GM12878 (cell line): ENCODE measurements around the gene ACAP1. TPM values are rescaled to one million over a fixed set of nuclear protein-coding genes. Genes with fewer than 3 reads are reported as not detected.

Source experiments
- ATAC-seq: fragments of 200-7000 bp; cut with Tn5 transposase; 3 replicates; pipeline ENCODE4 v1.9.1; 2020; ENCODE audit warnings: mild to moderate bottlenecking, moderate library complexity
- BruUV-seq: library from RNA; stranded (reverse); fragments of 400-500 nt; replicated peaks from 2 replicates; lab custom pipeline; 2021; lab: Mats Ljungman, UMichigan
- CTCF ChIA-PET: fragments of 300-600 bp; sonication (Branson Sonifier 250); formaldehyde crosslinking; extraction: SDS; loops from one replicate; lab custom pipeline; 2021; ENCODE audit warnings: inconsistent platforms; lab: Yijun Ruan, JAX
- POLR2A ChIA-PET: fragments of 350-600 bp; formaldehyde crosslinking; extraction: SDS; loops from one replicate; lab custom pipeline; 2021; ENCODE audit warnings: inconsistent platforms; lab: Charles Lee
- RAD21 ChIA-PET: fragments of 300-600 bp; sonication (Branson Sonifier 250); formaldehyde crosslinking; loops from one replicate; lab custom pipeline; 2023; ENCODE audit warnings: antibody characterized with exemption; ENCODE audit not compliant: unreplicated experiment; lab: Charles Lee
- SMC1A ChIA-PET: fragments of 300-600 bp; sonication (Branson Sonifier 250); formaldehyde crosslinking; loops from one replicate; lab custom pipeline; 2023; ENCODE audit not compliant: unreplicated experiment, uncharacterized antibody; lab: Charles Lee
- DNase-seq: peaks from one replicate; pipeline ENCODE4 v3.0.0-alpha.2; 2011; ENCODE audit warnings: low read depth, low spot score
- FAIRE-seq: peaks from 3 replicates; lab custom pipeline; 2011; peaks lifted over from hg19 to GRCh38; lab: Jason Lieb, UNC
- H2AFZ ChIP-seq: 2 replicates; pipeline ENCODE4 v1.6.0; 2011; ENCODE audit warnings: low read depth, low read length, control low read depth; ENCODE audit not compliant: control insufficient read depth
- H3K27ac ChIP-seq: 2 replicates; pipeline ENCODE4 v1.5.1; 2011; ENCODE audit warnings: control low read depth; ENCODE audit not compliant: control insufficient read depth, insufficient read depth
- H3K27me3 ChIP-seq, 2 experiments: replicated peaks in 1 of 2; 2 replicates each; pipeline versions ENCODE4 v1.6.0 to v1.6.1; 2011; ENCODE audit warnings: low read length in 1 of 2; ENCODE audit not compliant: control insufficient read depth in 2 of 2, insufficient read depth in 2 of 2
- H3K36me3 ChIP-seq, 2 experiments: 2 replicates each; pipeline ENCODE4 v1.5.1; 2011; ENCODE audit warnings: low read length in 1 of 2; ENCODE audit not compliant: control insufficient read depth in 2 of 2, insufficient read depth in 2 of 2
- H3K4me1 ChIP-seq: 2 replicates; pipeline ENCODE4 v1.6.1; 2011; ENCODE audit warnings: mild to moderate bottlenecking, low read length, moderate library complexity, mixed read lengths; ENCODE audit not compliant: control insufficient read depth, insufficient read depth
- H3K4me2 ChIP-seq: 2 replicates; pipeline ENCODE4 v1.6.0; 2011; ENCODE audit warnings: control low read depth; ENCODE audit not compliant: control insufficient read depth, insufficient read depth
- H3K4me3 ChIP-seq: fragments of 200-600 bp; sonication (generic); 2 replicates; pipeline ENCODE4 v1.5.1; 2016
- H3K79me2 ChIP-seq: 2 replicates; pipeline ENCODE4 v1.6.0; 2011; ENCODE audit warnings: low read length; ENCODE audit not compliant: control insufficient read depth, insufficient read depth
- H3K9ac ChIP-seq: 2 replicates; pipeline ENCODE4 v1.8.0; 2011; ENCODE audit warnings: low read length, control low read depth, mixed read lengths; ENCODE audit not compliant: control insufficient read depth, insufficient read depth
- H3K9me3 ChIP-seq: replicated peaks from 3 replicates; pipeline ENCODE4 v1.5.1; 2011; ENCODE audit warnings: mild to moderate bottlenecking, low read length; ENCODE audit not compliant: control insufficient read depth, insufficient read depth
- H4K20me1 ChIP-seq: 2 replicates; pipeline ENCODE4 v1.6.0; 2011; ENCODE audit not compliant: control insufficient read depth, insufficient read depth
- CBX3 ChIP-seq: fragments of 200-600 bp; sonication (generic); IDR thresholded peaks from 2 replicates; pipeline ENCODE4 v1.6.1; 2016; ENCODE audit warnings: low read depth, borderline replicate concordance
- CREM ChIP-seq: IDR thresholded peaks from 2 replicates; pipeline ENCODE4 v1.6.1; 2014; ENCODE audit warnings: antibody characterized with exemption, low read depth
- CUX1 ChIP-seq: IDR thresholded peaks from 2 replicates; pipeline ENCODE4 v1.6.1; 2012; ENCODE audit warnings: improper control_type of control experiment, low read depth, low read length; ENCODE audit not compliant: insufficient replicate concordance
- ESRRA ChIP-seq: IDR thresholded peaks from 2 replicates; pipeline ENCODE4 v1.6.1; 2012; ENCODE audit warnings: mild to moderate bottlenecking, low read length, improper control_type of control experiment
- EZH2 ChIP-seq: IDR thresholded peaks from 2 replicates; pipeline ENCODE4 v1.6.1; 2012; ENCODE audit warnings: low read depth, mild to moderate bottlenecking, control low read depth, inconsistent platforms, low read length, borderline replicate concordance; ENCODE audit not compliant: control insufficient read depth
- FOXM1 ChIP-seq: IDR thresholded peaks from 2 replicates; pipeline ENCODE4 v1.6.1; 2012; ENCODE audit warnings: low read depth, mild to moderate bottlenecking, inconsistent platforms, low read length, moderate library complexity
- IKZF1 ChIP-seq: fragments of 450-650 bp; conservative IDR thresholded peaks from 2 replicates; pipeline ENCODE4 v1.6.1; 2017; ENCODE audit warnings: antibody characterized with exemption, mild to moderate bottlenecking
- IKZF2 ChIP-seq, 2 experiments: fragments of 450-650 bp; IDR thresholded peaks; 2 replicates each; pipeline ENCODE4 v1.6.1; 2017; ENCODE audit warnings: mild to moderate bottlenecking in 2 of 2, moderate library complexity in 2 of 2
- KAT2A ChIP-seq: conservative IDR thresholded peaks from 2 replicates; pipeline ENCODE4 v1.6.1; 2011; ENCODE audit warnings: low read depth, low read length; ENCODE audit not compliant: control insufficient read depth
- NBN ChIP-seq: fragments of 450-650 bp; IDR thresholded peaks from 2 replicates; pipeline ENCODE4 v1.6.1; 2016
- NFYA ChIP-seq: IDR thresholded peaks from 2 replicates; pipeline ENCODE4 v1.6.1; 2011; ENCODE audit warnings: low read depth, mild to moderate bottlenecking, low read length, improper control_type of control experiment, borderline replicate concordance
- RBBP5 ChIP-seq: fragments of 200-600 bp; sonication (generic); conservative IDR thresholded peaks from 2 replicates; pipeline ENCODE4 v1.6.1; 2016
- SMAD5 ChIP-seq: IDR thresholded peaks from 2 replicates; pipeline ENCODE4 v1.6.1; 2016; ENCODE audit warnings: antibody characterized with exemption, low read depth
- SMARCA5 ChIP-seq: fragments of 450-650 bp; IDR thresholded peaks from 2 replicates; pipeline ENCODE4 v1.6.1; 2017; ENCODE audit warnings: mild to moderate bottlenecking
- SPI1 ChIP-seq: IDR thresholded peaks from 2 replicates; pipeline ENCODE4 v1.6.1; 2011; ENCODE audit warnings: low read depth, mild to moderate bottlenecking, low read length, moderate library complexity, borderline replicate concordance; ENCODE audit not compliant: insufficient read depth
- TCF12 ChIP-seq: IDR thresholded peaks from 2 replicates; pipeline ENCODE4 v1.6.1; 2011; ENCODE audit warnings: low read depth, mild to moderate bottlenecking, low read length
- ZBTB33 ChIP-seq: fragments of 450-650 bp; IDR thresholded peaks from 2 replicates; pipeline ENCODE4 v1.6.1; 2017; ENCODE audit warnings: mild to moderate bottlenecking
- WGBS: methylation state at CpG from one replicate; pipeline ENCODE4 v1.1.6; 2016; ENCODE audit warnings: low lambda C conversion rate; ENCODE audit not compliant: insufficient replicate concordance, insufficient coverage; ENCODE audit errors: missing lambda C conversion rate; 5-methylcytosine and 5-hydroxymethylcytosine counted together
- in situ Hi-C: fragments of 300-500 bp; cut with MboI; formaldehyde crosslinking; loops from 9 replicates; pipeline ENCODE4 v1.14.3; 2018; ENCODE audit warnings: mixed read lengths
- intact Hi-C: fragments of 100-400 bp; cut with micrococcal nuclease; formaldehyde crosslinking; loops from one replicate; pipeline ENCODE4 v1.14.2; 2022; ENCODE audit not compliant: unreplicated experiment
- polyA plus RNA-seq, 11 experiments: library from polyadenylated mRNA; depleted of rRNA in 4 of 11; unstranded in 6 of 11; stranded (reverse) in 5 of 11; fragments of >200 nt; fragmentation: Nextera tagmentation in 4 of 11; fragmentation: Illumina TruSeq in 1 of 11; extraction: Ambion mirVana in 4 of 11; extraction: Trizol in 1 of 11; gene quantifications; 1 replicate in 1 of 11; 2 replicates in 10 of 11; pipeline versions ENCODE4 v1.2.1 to v1.2.3, GENCODE V29; 2011 to 2016; ENCODE audit warnings: inconsistent platforms in 2 of 11, missing spikeins in 2 of 11, low read depth in 1 of 11
- total RNA-seq, 4 experiments: library from RNA; depleted of rRNA in 3 of 4; stranded (reverse); fragments of >200 nt in 3 of 4; fragmentation: Illumina TruSeq in 1 of 4; extraction: Trizol in 1 of 4; gene quantifications; 2 replicates each; pipeline versions ENCODE4 v1.2.1 to v1.2.3, GENCODE V29; 2013 to 2021

ACAP1 gene
- total and polyA plus RNA-seq, 10 of the 15 experiments (the other 5 are each of a cell fraction or from before 2014, with no cell fraction given) = 5.7 to 245 (median 118) TPM

GRCh38 chr17:7325031-7325528 is 11.2 kb upstream of the ACAP1 start:
- CTCF ChIA-PET = interaction anchor here (0.7 to 7.9 kb wide), 11 partner anchors 9 to 235 kb away, joined by 3 to 49 read pairs (median 3); partner anchors contain the start of genes ACAP1 and GPS2
- H4K20me1 ChIP-seq = no peaks in the 10 kb centered on the region
- no peak for TF ChIP-seq ESRRA
- TF ChIP-seq SPI1 = no peak
- TF ChIP-seq IKZF1 = no peak
- no peak for TF ChIP-seq FOXM1
- TF ChIP-seq TCF12 = no peak
- TF ChIP-seq KAT2A = no peak
- no peak for TF ChIP-seq EZH2
- no peak for TF ChIP-seq NFYA
- no peak for TF ChIP-seq SMAD5
- TF ChIP-seq CBX3 = no peak
- TF ChIP-seq IKZF2 (IDR thresholded peaks at IDR 0.05) = no peak
- no peak for TF ChIP-seq CUX1
- no peak for TF ChIP-seq RBBP5
- TF ChIP-seq ZBTB33 = no peak
- TF ChIP-seq SMARCA5 = no peak
- no peak for TF ChIP-seq CREM
- no peak for TF ChIP-seq NBN
- no peak for FAIRE-seq
- POLR2A ChIA-PET = interaction anchor here (1.3 kb wide), 1 partner anchor 12 kb away, joined by 9 read pairs; the partner anchor contains the start of gene ACAP1
- no peaks in the 10 kb centered on the region for H3K27me3 ChIP-seq
- intact Hi-C loops (no loop called here), in situ Hi-C loops (no loop called here)
- H3K9me3 ChIP-seq = no peaks in the 10 kb centered on the region
- no peak for DNase-seq
- peaks cover 17% of the 10 kb centered on the region for H3K79me2 ChIP-seq
- no peak overlapping the region for H3K4me2 ChIP-seq
- no peak overlapping the region for H3K9ac ChIP-seq
- 87% methylated on average over 19 of the region's 19 CpGs for WGBS
- no peak overlapping the region for H3K4me3 ChIP-seq
- SMC1A ChIA-PET = interaction anchor here (1.4 to 3.5 kb wide), 2 partner anchors 11 to 20 kb away, joined by 6 to 21 read pairs; partner anchors contain the start of gene ACAP1
- no TSS peak for BruUV-seq
- no peak overlapping the region for H3K27ac ChIP-seq
- RAD21 ChIA-PET = interaction anchor here (0.9 to 2.4 kb wide), 4 partner anchors 11 to 27 kb away, joined by 3 to 13 read pairs (median 8); partner anchors contain the start of genes ACAP1 and KCTD11
- H3K36me3 ChIP-seq = peaks cover 9 to 33% of the 10 kb centered on the region in 2 experiments; a peak in 3 of 4 replicates
- H2AFZ ChIP-seq = no peak overlapping the region
- no peak for ATAC-seq
- peaks cover 5% of the 10 kb centered on the region for H3K4me1 ChIP-seq
